Endothelial cell of umbilical vein (primary cell): ENCODE data around the gene SHKBP1. TPM values are rescaled to one million over a fixed set of nuclear protein-coding genes. Genes with fewer than 3 reads are reported as not detected.

ENCODE experiments used
- BruUV-seq: library from RNA; stranded (reverse); fragments of 400-500 nt; replicated peaks from 2 replicates; lab custom pipeline; 2021; lab: Mats Ljungman, UMichigan
- CTCF ChIA-PET: fragments of 300-600, 350-600 bp; sonication (Branson Sonifier 250); formaldehyde crosslinking; loops from one replicate; lab custom pipeline; 2021; ENCODE audit warnings: antibody characterized with exemption, inconsistent platforms; lab: Charles Lee
- POLR2A ChIA-PET: fragments of 300-600, 350-600 bp; sonication (Branson Sonifier 250); formaldehyde crosslinking; loops from one replicate; lab custom pipeline; 2021; ENCODE audit warnings: antibody characterized with exemption, inconsistent platforms; lab: Charles Lee
- DNase-seq: peaks from one replicate; pipeline ENCODE4 v3.0.0-alpha.2; 2011; ENCODE audit warnings: low read depth, low spot score
- FAIRE-seq: peaks from 2 replicates; lab custom pipeline; 2011; peaks lifted over from hg19 to GRCh38; lab: Jason Lieb, UNC
- H2AFZ ChIP-seq: 2 replicates; pipeline ENCODE4 v1.6.0; 2012; ENCODE audit warnings: low read depth, low read length, control low read depth, inconsistent platforms
- H3K27ac ChIP-seq: 2 replicates; pipeline ENCODE4 v1.5.1; 2011; ENCODE audit warnings: low read depth, mild to moderate bottlenecking, control low read depth, low read length, moderate library complexity; ENCODE audit not compliant: insufficient read depth
- H3K27me3 ChIP-seq, 2 experiments: 2 replicates each; pipeline versions ENCODE4 v1.6.0 to v1.6.1; 2011; ENCODE audit warnings: low read length in 2 of 2, mixed read lengths in 1 of 2; ENCODE audit not compliant: control insufficient read depth in 2 of 2, insufficient read depth in 2 of 2
- H3K36me3 ChIP-seq, 2 experiments: 2 replicates in 1 of 2; 3 replicates in 1 of 2; pipeline ENCODE4 v1.5.1; 2011; ENCODE audit warnings: low read length in 2 of 2, mild to moderate bottlenecking in 1 of 2, moderate library complexity in 1 of 2; ENCODE audit not compliant: control insufficient read depth in 2 of 2, insufficient read depth in 2 of 2; ENCODE audit errors: extremely low read depth in 1 of 2
- H3K4me1 ChIP-seq: 3 replicates; pipeline ENCODE4 v1.5.1; 2011; ENCODE audit warnings: mild to moderate bottlenecking, low read length; ENCODE audit not compliant: control insufficient read depth, insufficient read depth; ENCODE audit errors: extremely low read depth
- H3K4me2 ChIP-seq: 2 replicates; pipeline ENCODE4 v1.6.1; 2011; ENCODE audit warnings: low read length, control low read depth, mixed read lengths; ENCODE audit not compliant: insufficient read depth
- H3K4me3 ChIP-seq, 3 experiments: fragments of 200-600 bp in 1 of 3; sonication (generic), shearing (Covaris generic) in 1 of 3; replicated peaks in 1 of 3; 2 replicates each; pipeline ENCODE4 v1.5.1; 2011 to 2016; ENCODE audit warnings: control low read depth in 3 of 3, low read length in 3 of 3, mild to moderate bottlenecking in 2 of 3, inconsistent platforms in 1 of 3, low read depth in 1 of 3, moderate library complexity in 1 of 3; ENCODE audit not compliant: insufficient read depth in 1 of 3
- H3K79me2 ChIP-seq: 2 replicates; pipeline ENCODE4 v1.6.0; 2012; ENCODE audit warnings: low read length, inconsistent platforms; ENCODE audit not compliant: control insufficient read depth, insufficient read depth
- H3K9ac ChIP-seq: replicated peaks from 2 replicates; pipeline ENCODE3; 2011; ENCODE audit warnings: low read length, control low read depth; ENCODE audit not compliant: insufficient read depth; ENCODE audit errors: extremely low read depth
- H3K9me1 ChIP-seq: replicated peaks from 3 replicates; pipeline ENCODE4 v1.6.0; 2011; ENCODE audit warnings: mild to moderate bottlenecking, low read length; ENCODE audit not compliant: control insufficient read depth, insufficient read depth; ENCODE audit errors: extremely low read depth
- H3K9me3 ChIP-seq: replicated peaks from 2 replicates; pipeline ENCODE4 v1.5.1; 2012; ENCODE audit warnings: low read length, inconsistent platforms; ENCODE audit not compliant: control insufficient read depth, insufficient read depth
- H4K20me1 ChIP-seq: replicated peaks from 2 replicates; pipeline ENCODE3; 2011; ENCODE audit warnings: mild to moderate bottlenecking, low read length; ENCODE audit not compliant: control insufficient read depth, insufficient read depth; ENCODE audit errors: extremely low read depth
- CTCF ChIP-seq, 2 donors: IDR thresholded peaks; 1 replicate in 1 of 2; 2 replicates in 1 of 2; pipeline ENCODE4 v1.5.1; 2011; ENCODE audit warnings: low read length in 2 of 2, mild to moderate bottlenecking in 2 of 2, moderate library complexity in 2 of 2, control low read depth in 1 of 2, inconsistent platforms in 1 of 2, low read depth in 1 of 2; ENCODE audit not compliant: insufficient read depth in 1 of 2; ENCODE audit errors: extremely low read depth in 1 of 2
- EZH2 ChIP-seq: IDR thresholded peaks from 2 replicates; pipeline ENCODE4 v1.6.1; 2012; ENCODE audit warnings: borderline replicate concordance, low read depth, mild to moderate bottlenecking, moderate library complexity, low read length, inconsistent platforms; ENCODE audit not compliant: severe bottlenecking
- GATA2 ChIP-seq: IDR thresholded peaks from 2 replicates; pipeline ENCODE4 v1.7.0; 2011; ENCODE audit warnings: low read depth, mild to moderate bottlenecking, moderate library complexity, mixed read lengths, low read length; ENCODE audit not compliant: insufficient read length, insufficient read depth
- JUN ChIP-seq: IDR thresholded peaks from 2 replicates; pipeline ENCODE4 v1.6.1; 2011; ENCODE audit warnings: borderline replicate concordance, low read depth; ENCODE audit not compliant: insufficient read length, insufficient read depth
- MYC ChIP-seq: IDR thresholded peaks from one replicate; pipeline ENCODE4 v1.6.1; 2011; ENCODE audit warnings: mild to moderate bottlenecking, low read depth, low read length
- POLR2AphosphoS5 ChIP-seq: IDR thresholded peaks from 2 replicates; pipeline ENCODE4 v1.6.1; 2012; ENCODE audit warnings: low read depth, mild to moderate bottlenecking, control low read depth, low read length, moderate library complexity; ENCODE audit not compliant: insufficient read depth
- dilution Hi-C: fragments of 300-500 bp; cut with MboI; formaldehyde crosslinking; loops from one replicate; pipeline ENCODE4 v1.15.0; 2019; ENCODE audit warnings: low sequenced_read_pairs; ENCODE audit not compliant: extremely low pct_ligation_motif_present
- intact Hi-C: fragments of 100-400 bp; cut with micrococcal nuclease; formaldehyde crosslinking; loops from one replicate; pipeline ENCODE4 v1.10.0; 2022
- polyA plus RNA-seq, 4 experiments: library from polyadenylated mRNA; depleted of rRNA in 3 of 4; stranded (reverse) in 3 of 4; unstranded in 1 of 4; fragments of >200 nt; gene quantifications; 2 replicates each; pipeline versions ENCODE4 v1.2.1 to v1.2.3, GENCODE V29; 2011 to 2012; ENCODE audit warnings: missing spikeins in 1 of 4
- total RNA-seq: library from RNA; stranded (reverse); gene quantifications from 2 replicates; pipeline ENCODE4 v1.2.3, GENCODE V29; 2021

Gene SHKBP1
- total and polyA plus RNA-seq, 2 donors (not counting 3 experiments of a cell fraction or from before 2014, with no cell fraction given), result 106 to 113 TPM

- H3K27ac ChIP-seq, result no peak overlapping the region
- intact Hi-C loops (no loop called here), dilution Hi-C loops (no loop called here)
- H3K79me2 ChIP-seq, result no peaks in the 10 kb centered on the region
- no peaks in the 10 kb centered on the region for H3K9me3 ChIP-seq
- H3K4me2 ChIP-seq, result no peak overlapping the region
- H4K20me1 ChIP-seq, result no peaks in the 10 kb centered on the region
- ChIA-PET CTCF (interaction anchor here (1.5 kb wide), 2 partner anchors 12 to 30 kb away, joined by 3 read pairs; no protein-coding TSS in a partner anchor), POLR2A (no interaction called here)
- no peak overlapping the region for H3K4me3 ChIP-seq
- BruUV-seq, result no TSS peak
- H3K4me1 ChIP-seq, result no peaks in the 10 kb centered on the region
- H3K27me3 ChIP-seq, result peaks cover 19 to 24% of the 10 kb centered on the region in 2 experiments
- H3K9ac ChIP-seq, result no peak overlapping the region
- FAIRE-seq (no peak), DNase-seq (no peak)
- no peak overlapping the region for H2AFZ ChIP-seq
- TF ChIP-seq EZH2, result no peak
- TF ChIP-seq POLR2AphosphoS5, result no peak
- TF ChIP-seq CTCF (IDR thresholded peaks at IDR 0.05; ENCODE audit: extremely low read depth in 1 of 2, insufficient read depth in 1 of 2, low read depth in 1 of 2, low read length in 2 of 2), result no peak
- no peak for TF ChIP-seq MYC
- TF ChIP-seq JUN, result no peak
- TF ChIP-seq GATA2, result no peak
- H3K36me3 ChIP-seq, result no peaks in the 10 kb centered on the region
- H3K9me1 ChIP-seq, result no peaks in the 10 kb centered on the region
These were observed 22.5 kb upstream of the SHKBP1 start for GRCh38 chr19:40553885-40554857.
